H9 (cell line): ENCODE data around the gene MEGF9. TPM values are rescaled to one million over a fixed set of nuclear protein-coding genes. Genes with fewer than 3 reads are reported as not detected.
A peak's percentile ranks its signal among the peaks of the same experiment; 100 is the strongest.

Source experiments
- DNase-seq: peaks from one replicate; pipeline ENCODE4 v3.0.0-alpha.2; 2017
- H2AFZ ChIP-seq: one replicate; pipeline ENCODE4 v1.6.1; 2013; ENCODE audit warnings: mild to moderate bottlenecking, low read length, control low read depth, moderate library complexity
- H2AK5ac ChIP-seq: 2 replicates; pipeline ENCODE4 v1.6.1; 2013; ENCODE audit warnings: low read length, control low read depth, mixed read lengths; ENCODE audit not compliant: insufficient read length
- H2BK120ac ChIP-seq: one replicate; pipeline ENCODE4 v1.6.1; 2013; ENCODE audit warnings: low read depth, mild to moderate bottlenecking, low read length, control low read depth, inconsistent platforms; ENCODE audit not compliant: poor library complexity, severe bottlenecking
- H2BK12ac ChIP-seq: 2 replicates; pipeline ENCODE4 v1.6.1; 2013; ENCODE audit warnings: low read length, control low read depth, mixed read lengths, low read depth; ENCODE audit not compliant: insufficient read length
- H2BK15ac ChIP-seq: 2 replicates; pipeline ENCODE4 v1.6.1; 2013; ENCODE audit warnings: low read depth, low read length, control low read depth
- H2BK20ac ChIP-seq: one replicate; pipeline ENCODE4 v1.6.1; 2013; ENCODE audit warnings: low read depth, mild to moderate bottlenecking, low read length, control low read depth, inconsistent platforms; ENCODE audit not compliant: poor library complexity, severe bottlenecking
- H2BK5ac ChIP-seq: 2 replicates; pipeline ENCODE4 v1.6.1; 2013; ENCODE audit warnings: low read length, control low read depth, mixed read lengths; ENCODE audit not compliant: insufficient read length
- H3K14ac ChIP-seq: 2 replicates; pipeline ENCODE4 v1.6.1; 2013; ENCODE audit warnings: low read length, control low read depth; ENCODE audit not compliant: insufficient read depth
- H3K18ac ChIP-seq: 2 replicates; pipeline ENCODE4 v1.6.1; 2013; ENCODE audit warnings: low read depth, mild to moderate bottlenecking, mixed read lengths, low read length, control low read depth; ENCODE audit not compliant: insufficient read length
- H3K23ac ChIP-seq: 2 replicates; pipeline ENCODE4 v1.6.1; 2013; ENCODE audit warnings: low read length, control low read depth, mixed read lengths, low read depth; ENCODE audit not compliant: insufficient read length
- H3K23me2 ChIP-seq: 2 replicates; pipeline ENCODE4 v1.6.1; 2013; ENCODE audit warnings: low read depth, mild to moderate bottlenecking, mixed read lengths, low read length, control low read depth; ENCODE audit not compliant: insufficient read length, poor library complexity, severe bottlenecking
- H3K27ac ChIP-seq: 2 replicates; pipeline ENCODE4 v1.5.1; 2013; ENCODE audit warnings: low read length, control low read depth, mixed read lengths, low read depth; ENCODE audit not compliant: insufficient read length
- H3K27me3 ChIP-seq: 2 replicates; pipeline ENCODE4 v1.6.1; 2013; ENCODE audit warnings: low read length, control low read depth, inconsistent platforms; ENCODE audit not compliant: insufficient read depth
- H3K4ac ChIP-seq: 2 replicates; pipeline ENCODE4 v1.6.1; 2013; ENCODE audit warnings: low read depth, mild to moderate bottlenecking, control low read depth, inconsistent platforms, low read length, moderate library complexity
- H3K4me1 ChIP-seq: 2 replicates; pipeline ENCODE4 v1.6.1; 2013; ENCODE audit warnings: low read length, control low read depth, inconsistent platforms; ENCODE audit not compliant: insufficient read depth
- H3K4me2 ChIP-seq: 2 replicates; pipeline ENCODE4 v1.6.1; 2013; ENCODE audit warnings: low read length, control low read depth, mixed read lengths; ENCODE audit not compliant: insufficient read length, insufficient read depth
- H3K56ac ChIP-seq: 2 replicates; pipeline ENCODE4 v1.6.1; 2013; ENCODE audit warnings: low read depth, mild to moderate bottlenecking, mixed read lengths, low read length, control low read depth; ENCODE audit not compliant: insufficient read length
- H3K79me1 ChIP-seq: 2 replicates; pipeline ENCODE4 v1.6.1; 2013; ENCODE audit warnings: low read depth, mild to moderate bottlenecking, moderate library complexity, low read length, control low read depth, inconsistent platforms; ENCODE audit not compliant: insufficient read depth, poor library complexity, severe bottlenecking
- H3K79me2 ChIP-seq: 2 replicates; pipeline ENCODE4 v1.6.1; 2013; ENCODE audit warnings: low read length, control low read depth, inconsistent platforms; ENCODE audit not compliant: insufficient read depth
- H3K9ac ChIP-seq: 2 replicates; pipeline ENCODE4 v1.6.1; 2013; ENCODE audit warnings: low read length, control low read depth, mixed read lengths; ENCODE audit not compliant: insufficient read length; ENCODE audit errors: extremely low read depth
- H3K9me3 ChIP-seq: one replicate; pipeline ENCODE4 v1.6.1; 2013; ENCODE audit warnings: low read depth, low read length, inconsistent platforms; ENCODE audit not compliant: control insufficient read depth
- H3T11ph ChIP-seq: one replicate; pipeline ENCODE4 v1.6.1; 2013; ENCODE audit warnings: mild to moderate bottlenecking, low read length, control low read depth, inconsistent platforms
- H4K20me1 ChIP-seq: one replicate; pipeline ENCODE4 v1.6.1; 2013; ENCODE audit not compliant: control insufficient read depth, insufficient read length, insufficient read depth
- H4K5ac ChIP-seq: 2 replicates; pipeline ENCODE4 v1.6.1; 2013; ENCODE audit warnings: low read depth, mild to moderate bottlenecking, mixed read lengths, low read length, control low read depth; ENCODE audit not compliant: insufficient read length
- H4K8ac ChIP-seq: replicated peaks from 2 replicates; pipeline ENCODE4 v1.6.1; 2013; ENCODE audit warnings: low read length, control low read depth, mixed read lengths, low read depth; ENCODE audit not compliant: insufficient read length
- H4K91ac ChIP-seq: 2 replicates; pipeline ENCODE4 v1.6.1; 2013; ENCODE audit warnings: low read depth, mild to moderate bottlenecking, moderate library complexity, mixed read lengths, low read length, control low read depth; ENCODE audit not compliant: insufficient read length
- H3K27ac Mint-ChIP-seq, 3 experiments: 2 replicates in 2 of 3; 3 replicates in 1 of 3; pipeline ENCODE4 v1.8.0; 2020 to 2021; ENCODE audit warnings: mixed read lengths in 3 of 3, mild to moderate bottlenecking in 1 of 3, moderate library complexity in 1 of 3
- H3K27me3 Mint-ChIP-seq: 2 replicates; pipeline ENCODE4 v1.8.0; 2021; ENCODE audit warnings: low read depth, mild to moderate bottlenecking, moderate library complexity, mixed read lengths
- H3K36me3 Mint-ChIP-seq, 3 experiments: 2 replicates in 2 of 3; 3 replicates in 1 of 3; pipeline ENCODE4 v1.8.0; 2020 to 2021; ENCODE audit warnings: low read depth in 3 of 3, mixed read lengths in 3 of 3; ENCODE audit not compliant: insufficient read depth in 1 of 3
- H3K4me1 Mint-ChIP-seq, 2 experiments: 2 replicates each; pipeline ENCODE4 v1.8.0; 2020; ENCODE audit warnings: mixed read lengths in 2 of 2
- H3K4me3 Mint-ChIP-seq, 2 experiments: 2 replicates in 1 of 2; 3 replicates in 1 of 2; pipeline ENCODE4 v1.8.0; 2020 to 2021; ENCODE audit warnings: mild to moderate bottlenecking in 2 of 2, mixed read lengths in 2 of 2, moderate library complexity in 1 of 2
- H3K9me3 Mint-ChIP-seq, 2 experiments: 2 replicates in 1 of 2; 3 replicates in 1 of 2; pipeline ENCODE4 v1.8.0; 2020; ENCODE audit warnings: mild to moderate bottlenecking in 2 of 2, mixed read lengths in 2 of 2, moderate library complexity in 1 of 2
- CTCF ChIP-seq: fragments of 200-600 bp; sonication (generic); conservative IDR thresholded peaks from 3 replicates; pipeline ENCODE4 v1.8.0; 2021; ENCODE audit warnings: antibody characterized with exemption, mild to moderate bottlenecking
- total RNA-seq: library from RNA; stranded (reverse); gene quantifications from 2 replicates; pipeline ENCODE4 v1.2.1, GENCODE V29; 2021

Gene MEGF9
- total RNA-seq, 1 experiment from 2014 or later, result 0.94 TPM

- Histone ChIP-seq H3K27me3 (no peaks in the 10 kb centered on the region), H3K27ac (no peak overlapping the region), H3K23me2 (no peaks in the 10 kb centered on the region), H2BK20ac (no peak overlapping the region), H2AK5ac (no peak overlapping the region), H2BK5ac (no peak overlapping the region), H3T11ph (no peak overlapping the region), H4K91ac (no peak overlapping the region), H3K18ac (no peak overlapping the region), H3K79me1 (no peaks in the 10 kb centered on the region), H3K4me1 (no peaks in the 10 kb centered on the region), H3K9ac (no peak overlapping the region), H3K14ac (no peak overlapping the region), H4K20me1 (no peaks in the 10 kb centered on the region), H2AFZ (no peak overlapping the region), H3K4me2 (no peak overlapping the region), H3K56ac (no peak overlapping the region), H2BK120ac (no peak overlapping the region), H4K5ac (no peak overlapping the region), H4K8ac (no peak overlapping the region), H3K23ac (no peak overlapping the region), H3K79me2 (no peaks in the 10 kb centered on the region), H2BK15ac (no peak overlapping the region), H3K4ac (no peak overlapping the region), H3K9me3 (no peaks in the 10 kb centered on the region), H2BK12ac (no peak overlapping the region)
- no peaks in the 10 kb centered on the region for H3K27me3 Mint-ChIP-seq
- no peak overlapping the region for H3K27ac Mint-ChIP-seq
- no peaks in the 10 kb centered on the region for H3K36me3 Mint-ChIP-seq
- no peaks in the 10 kb centered on the region for H3K4me1 Mint-ChIP-seq
- H3K9me3 Mint-ChIP-seq, result no peaks in the 10 kb centered on the region
- DNase-seq, result no peak
- peak; percentile 51 for TF ChIP-seq CTCF
- H3K4me3 Mint-ChIP-seq, result no peak overlapping the region
These were observed 103.1 kb downstream of the MEGF9 start for GRCh38 chr9:120610975-120611689.
